CD4-positive, alpha-beta T cell treated with Interleukin-4 for 1 hour (primary cell): ENCODE measurements around the gene PLPPR1.
"Not testable (repeated sequence)": the region's sequence is repeated elsewhere in the genome, so short reads cannot be mapped to it uniquely, and the experiment has no call there.

Experiments used
- DNase-seq, 2 donors: peaks; one replicate each; pipeline ENCODE4 v3.0.0-alpha.2; 2020 to 2022

PLPPR1 gene

DNA sequence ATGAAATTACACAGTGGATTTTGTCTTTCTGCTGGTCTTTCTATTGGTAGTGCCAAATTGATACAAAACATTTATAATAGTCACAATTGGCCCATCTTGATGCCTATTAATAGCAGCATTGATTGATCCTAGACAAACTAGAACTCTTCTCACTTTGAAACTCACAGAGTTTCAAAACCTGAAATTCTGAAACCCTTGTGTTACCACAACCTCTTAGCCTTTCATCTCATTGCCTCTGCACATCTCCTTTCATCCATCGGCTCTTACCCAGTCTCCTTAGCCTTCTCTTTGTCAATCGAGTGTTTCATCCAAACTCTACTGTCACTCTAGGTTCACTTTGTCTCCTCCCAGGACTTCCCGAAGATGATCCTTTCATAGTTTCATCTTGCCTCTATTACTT is 22.1 kb downstream of the PLPPR1 start:
- no peak for DNase-seq

DNA sequence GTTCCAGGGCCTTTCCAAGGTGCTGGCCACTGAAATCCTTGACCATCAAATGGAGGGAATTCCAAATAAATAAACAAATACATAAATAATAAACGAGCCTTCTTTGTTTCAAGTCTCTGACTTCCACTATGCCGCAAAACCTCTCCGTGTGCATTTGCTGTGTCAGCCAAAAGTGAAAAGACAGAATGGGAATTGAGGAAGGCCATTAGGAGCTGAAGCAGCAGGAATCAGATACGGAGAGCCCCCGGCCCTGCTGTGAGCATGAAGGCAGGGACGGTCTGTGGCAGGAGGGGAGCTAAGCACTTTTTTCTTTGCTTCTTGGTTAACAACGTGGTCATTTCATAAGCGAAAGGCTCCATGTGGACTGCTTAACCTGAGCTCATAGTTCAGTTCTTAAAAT is 26.1 kb downstream of the PLPPR1 start:
- DNase-seq: no peak

DNA sequence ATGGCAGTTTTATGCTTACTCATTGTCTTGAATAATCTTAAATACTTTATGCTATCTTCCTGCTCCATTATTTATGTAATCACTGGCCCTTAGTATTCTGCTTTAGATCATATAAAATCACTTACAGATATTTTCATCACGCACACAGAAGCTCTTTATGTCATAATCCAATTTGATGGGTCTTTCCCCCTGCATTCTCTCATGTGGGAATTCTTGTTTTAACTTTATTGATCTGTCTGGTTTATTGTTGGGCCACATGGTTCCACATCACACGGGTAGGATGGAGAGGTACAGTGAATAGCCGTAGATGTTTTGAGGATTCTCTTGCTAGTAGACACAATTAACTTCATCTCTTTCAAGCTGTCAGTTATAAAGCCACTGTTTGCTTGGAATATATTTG is 27.0 kb downstream of the PLPPR1 start:
- DNase-seq: no peak

DNA sequence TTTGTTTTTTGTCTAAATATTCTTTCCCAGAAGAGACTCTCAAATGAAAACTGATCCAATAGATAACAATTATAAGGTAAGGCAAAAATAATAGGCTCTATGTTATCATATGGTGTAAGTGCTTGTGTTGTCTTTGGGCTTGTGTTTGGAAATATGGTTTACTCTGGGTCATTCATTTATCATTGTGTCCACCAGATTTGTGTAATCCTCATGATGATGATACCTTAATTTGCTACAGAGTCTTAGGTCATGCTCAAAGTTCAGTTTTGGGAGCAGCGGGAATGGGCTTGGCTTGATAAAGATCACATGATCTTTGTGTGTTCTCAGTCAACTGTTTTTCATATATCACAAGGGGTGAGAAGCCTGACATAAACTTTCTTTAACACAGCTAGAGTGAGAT is 34.2 kb downstream of the PLPPR1 start:
- no peak for DNase-seq

DNA sequence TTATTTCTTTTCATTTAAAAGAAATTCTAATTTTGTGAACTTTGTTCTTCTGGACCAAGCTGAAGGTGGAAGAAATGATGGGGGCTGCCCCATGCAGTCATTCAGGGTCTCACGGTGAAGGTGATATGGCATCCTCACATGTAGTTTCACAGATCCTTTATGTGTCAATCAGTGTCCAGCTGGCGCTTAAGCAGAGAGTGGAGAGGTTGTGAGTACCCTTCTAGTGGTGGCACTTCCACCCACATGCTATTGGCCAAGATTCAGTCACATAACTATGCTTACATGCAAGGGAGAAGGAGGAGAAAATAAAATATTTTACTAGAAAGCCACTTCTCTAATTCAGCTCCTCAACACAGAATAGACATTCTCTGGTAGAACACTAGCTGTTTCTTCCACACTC is 34.7 kb downstream of the PLPPR1 start:
- no peak for DNase-seq

DNA sequence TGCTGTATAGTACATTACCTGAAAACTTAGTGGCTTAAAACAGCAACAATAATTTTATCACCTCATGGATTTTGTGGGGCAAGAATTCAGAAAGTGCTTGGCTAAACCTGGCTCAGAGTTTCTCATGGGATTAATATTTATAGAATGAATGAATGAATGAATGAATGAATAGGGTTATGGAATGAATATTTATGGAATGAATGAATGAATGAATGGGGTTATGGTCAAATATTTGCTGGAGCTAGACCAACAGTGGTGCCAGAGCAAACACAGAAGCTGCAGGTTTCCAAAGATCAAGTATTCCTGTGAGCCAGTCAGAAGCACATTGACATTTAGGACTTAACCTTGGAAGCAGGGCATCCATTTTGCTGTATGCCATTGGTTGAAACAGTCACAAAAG is 35.7 kb downstream of the PLPPR1 start:
- DNase-seq: no peak

DNA sequence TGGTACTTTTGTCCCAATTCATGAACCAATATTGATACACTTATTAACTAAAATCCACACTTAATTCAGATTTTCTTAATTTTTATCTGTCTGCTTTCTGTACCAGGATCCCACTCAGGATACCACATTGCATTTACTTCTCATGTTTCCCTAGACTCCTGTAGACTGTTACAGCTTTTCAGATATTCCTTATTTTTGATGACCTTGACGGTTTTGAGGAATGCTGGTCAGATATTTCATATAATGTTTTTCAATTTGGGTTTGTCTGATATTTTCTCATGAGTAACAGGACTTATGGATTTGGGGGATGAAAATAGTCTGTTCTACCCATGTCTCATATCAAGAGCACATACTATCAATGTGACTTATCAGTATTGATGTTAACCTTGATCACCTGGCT is 37.4 kb downstream of the PLPPR1 start:
- DNase-seq: no peak

DNA sequence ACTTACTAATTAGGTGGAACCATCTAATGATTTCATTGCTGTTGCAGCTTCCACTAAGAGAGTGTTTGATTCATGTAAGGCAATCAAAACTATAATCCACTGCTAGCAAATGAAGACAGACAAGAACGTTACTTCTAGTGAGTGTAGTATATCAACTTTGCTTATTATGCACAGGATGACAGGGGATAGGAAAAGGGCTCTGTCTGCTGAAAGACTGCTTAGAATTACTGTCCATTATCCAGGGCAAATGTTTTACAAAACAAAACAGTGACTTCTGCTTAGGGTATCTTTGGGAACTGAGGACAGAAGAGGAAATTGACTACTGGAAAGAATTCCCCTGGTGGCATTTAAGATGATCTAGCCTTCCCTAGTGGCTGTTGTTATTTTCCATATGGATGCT is 40.2 kb downstream of the PLPPR1 start:
- no peak for DNase-seq

DNA sequence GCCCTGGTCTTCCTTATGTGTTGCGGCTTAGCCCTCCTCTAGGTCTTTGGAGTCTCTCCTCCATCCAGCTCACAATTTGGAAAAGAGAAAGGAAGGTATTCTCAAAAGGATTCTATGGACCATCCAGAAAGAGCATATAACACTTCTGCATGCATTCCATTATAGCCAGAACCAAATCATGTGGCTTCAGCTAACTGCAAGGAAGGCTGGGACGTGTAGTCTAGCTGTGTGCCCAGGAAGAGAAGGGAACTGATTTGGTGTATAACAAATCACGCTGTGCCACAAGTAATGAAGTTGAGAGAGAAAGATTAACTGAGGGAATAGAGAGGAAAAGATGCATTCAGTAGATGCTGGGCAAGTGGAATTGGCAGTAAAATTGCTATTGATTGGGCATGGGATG is 43.7 kb downstream of the PLPPR1 start:
- DNase-seq: no peak

DNA sequence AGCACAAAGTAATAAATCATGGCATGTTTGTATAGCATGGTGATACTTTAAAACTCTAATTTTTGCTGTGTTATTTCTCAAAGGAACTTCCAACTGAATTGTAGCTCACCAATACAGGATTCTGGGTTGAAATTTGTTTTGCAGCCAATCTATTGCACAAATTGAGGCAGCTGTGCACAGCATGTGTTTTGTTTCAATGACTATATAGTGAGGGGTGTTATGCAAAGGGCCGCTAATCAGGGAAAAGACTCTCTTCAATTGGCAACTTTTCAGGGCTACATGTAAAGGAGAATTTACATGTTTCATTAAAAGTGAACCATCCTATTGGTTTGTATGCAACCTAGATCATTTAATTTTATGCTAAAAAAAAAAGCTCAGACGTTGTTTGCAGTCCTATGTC is 44.6 kb downstream of the PLPPR1 start:
- DNase-seq: no peak

DNA sequence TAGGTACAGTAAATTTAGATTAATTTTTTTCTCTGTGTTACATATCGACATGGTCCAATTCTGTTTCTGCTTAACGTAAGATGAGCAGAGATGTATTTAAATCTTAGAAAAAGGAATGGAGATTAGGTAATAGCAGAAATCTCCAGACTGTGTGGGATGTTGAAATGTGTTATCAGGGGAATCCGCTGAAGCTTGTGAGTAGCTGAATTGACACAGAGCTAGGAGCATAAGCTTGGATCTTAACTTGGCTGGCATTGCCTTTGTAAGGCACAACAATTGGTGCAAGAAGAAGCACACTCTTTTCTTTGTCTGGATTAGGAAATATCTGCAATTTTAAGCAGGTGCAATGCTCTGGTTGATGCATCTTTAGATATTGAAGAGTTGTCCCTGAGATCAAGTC is 53.1 kb downstream of the PLPPR1 start:
- no peak for DNase-seq

DNA sequence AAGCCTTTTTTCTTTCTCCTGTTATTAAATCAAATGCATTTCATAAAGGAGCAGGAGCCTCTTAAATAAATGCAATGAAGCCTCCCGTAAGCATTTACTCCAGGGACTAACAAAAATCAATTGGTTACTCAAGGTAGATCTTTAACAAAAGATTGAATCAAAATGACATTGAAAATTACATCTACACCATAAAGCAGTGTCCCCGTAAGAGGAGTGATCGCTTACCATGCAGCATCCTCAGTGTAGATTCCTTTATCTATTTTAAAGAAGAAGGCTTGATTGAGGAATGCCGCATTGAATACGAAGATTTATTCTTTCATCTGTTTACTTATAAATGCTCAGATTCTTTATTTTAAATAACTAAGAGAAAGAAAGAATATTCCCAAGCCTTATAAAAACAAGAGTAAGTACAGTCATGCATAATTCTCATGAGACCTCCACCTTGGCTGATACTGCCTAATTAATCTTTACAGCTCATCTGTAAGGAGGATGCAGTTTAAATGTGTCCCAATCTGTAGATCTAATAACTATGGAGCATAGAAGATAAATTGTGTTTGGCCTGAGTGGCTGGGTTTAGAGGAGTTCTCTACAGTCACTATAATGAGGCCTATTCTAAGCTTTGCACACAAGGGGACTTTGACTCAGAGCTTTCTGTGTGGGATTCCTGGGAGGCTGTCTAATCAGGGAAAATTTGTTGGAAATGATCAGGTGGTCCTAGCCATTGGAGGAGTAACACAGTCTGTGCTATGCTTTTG is 55.1 kb downstream of the PLPPR1 start:
- DNase-seq: no peak

DNA sequence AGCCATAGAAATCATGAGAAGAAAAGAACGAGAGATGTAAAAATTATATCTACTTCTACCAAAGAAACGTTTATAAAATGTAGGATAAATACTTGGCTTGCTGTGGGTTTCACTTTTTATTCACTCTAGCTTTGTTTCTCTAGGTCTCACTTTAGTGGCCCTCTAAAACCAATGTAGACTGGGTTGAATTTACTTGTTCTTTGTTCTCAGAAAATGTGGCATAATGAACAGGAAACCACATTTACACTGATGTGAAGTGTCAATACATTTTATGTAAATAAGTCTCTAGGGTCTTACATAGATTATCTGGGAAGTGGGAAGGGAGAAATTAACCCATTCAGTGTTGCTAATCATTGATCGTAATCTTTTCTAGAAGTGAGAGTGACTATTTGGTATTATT is 58.9 kb downstream of the PLPPR1 start:
- no peak for DNase-seq

DNA sequence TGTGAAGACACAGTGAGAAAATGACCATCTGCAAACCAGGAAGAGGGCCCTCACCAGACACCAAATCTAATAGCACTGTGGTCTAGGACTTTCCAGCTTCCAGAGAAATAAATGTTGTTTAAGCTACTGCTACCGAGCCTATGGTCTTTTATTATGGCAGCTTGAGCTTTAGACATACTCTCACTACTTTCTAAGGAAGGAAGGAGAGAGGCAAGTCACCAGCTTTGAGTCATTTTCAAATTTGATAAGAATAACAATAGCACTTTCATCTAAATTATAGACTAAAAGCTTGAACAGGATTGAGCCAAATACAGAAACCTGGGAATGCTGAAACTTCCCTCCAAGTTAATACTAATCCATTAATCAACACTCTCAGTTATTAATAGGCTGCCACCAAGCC is 64.4 kb downstream of the PLPPR1 start:
- DNase-seq: no peak

DNA sequence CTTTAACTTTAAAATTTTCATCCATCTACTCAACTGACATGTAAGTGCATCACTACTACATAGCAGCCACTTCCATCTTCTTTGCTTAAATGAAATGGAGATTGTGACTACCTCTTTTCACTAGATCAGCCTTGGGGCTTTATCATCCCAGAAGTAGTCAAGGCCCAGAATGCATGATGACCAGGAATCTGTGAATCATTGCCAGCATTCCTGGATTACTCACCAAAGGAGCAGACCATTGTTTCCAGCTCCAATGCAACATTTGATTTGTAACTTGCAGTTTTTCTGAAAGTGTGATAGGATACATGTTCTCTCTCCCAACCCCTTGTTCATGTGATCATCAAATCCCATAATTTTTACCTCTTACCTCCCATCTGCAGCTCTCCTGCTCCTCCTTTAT is 65.1 kb downstream of the PLPPR1 start:
- no peak for DNase-seq

DNA sequence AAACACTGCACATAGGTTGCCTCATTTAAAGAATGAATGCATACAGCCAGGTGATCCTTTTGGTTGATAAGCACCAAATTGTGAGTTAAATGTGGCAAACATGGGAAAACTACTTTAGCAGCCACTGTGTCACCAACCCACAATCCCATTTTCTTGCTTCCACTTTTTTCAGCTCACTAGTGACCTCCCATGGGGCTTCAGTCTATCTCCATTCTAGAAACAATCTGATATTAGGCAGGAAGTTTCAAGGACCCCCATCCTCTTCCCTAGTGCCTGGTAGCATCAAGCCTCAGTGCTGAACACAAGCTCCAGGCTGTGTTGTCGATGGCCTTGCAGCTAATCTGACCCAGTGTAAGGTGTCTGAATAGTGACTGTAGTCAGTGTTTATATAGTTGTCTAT is 66.2 kb downstream of the PLPPR1 start:
- DNase-seq: no peak

DNA sequence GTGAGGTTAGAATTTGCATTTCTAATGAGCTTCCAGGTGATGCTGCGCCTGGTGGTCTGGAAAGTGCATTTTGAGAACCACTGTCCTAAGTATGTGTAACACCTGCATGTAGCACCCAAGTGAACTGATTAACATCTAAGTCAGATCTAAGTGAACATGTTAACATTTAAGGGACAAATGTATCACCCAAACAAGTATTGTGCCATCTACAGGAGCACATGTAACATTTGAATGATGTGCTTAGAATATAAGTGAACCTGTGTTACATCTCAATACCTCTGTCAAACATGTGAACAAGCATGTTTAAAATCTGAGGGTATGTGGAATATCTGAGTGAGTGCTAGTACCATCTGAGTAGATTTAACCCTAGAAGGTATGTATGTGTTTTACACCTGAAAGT is 68.7 kb downstream of the PLPPR1 start:
- DNase-seq: no peak

DNA sequence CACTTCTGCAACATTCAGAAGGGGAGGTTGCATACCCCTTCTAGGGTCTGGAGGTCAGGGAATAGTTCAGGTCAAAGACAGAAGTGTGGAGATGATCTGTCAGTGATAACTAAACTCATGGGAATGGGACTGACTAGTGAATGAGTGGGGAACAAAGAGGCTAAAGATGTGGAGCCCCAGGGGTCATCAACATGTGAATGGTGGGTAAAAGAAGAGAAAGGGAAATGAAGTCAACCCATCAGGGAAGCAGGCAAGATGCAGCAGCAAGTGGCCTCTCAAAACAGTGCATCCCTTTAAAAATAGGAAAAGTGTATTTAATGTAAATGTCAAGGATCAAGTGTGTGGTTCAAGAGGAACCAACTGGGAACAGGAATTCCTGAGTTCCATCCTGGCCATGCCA is 69.9 kb downstream of the PLPPR1 start:
- DNase-seq: no peak

DNA sequence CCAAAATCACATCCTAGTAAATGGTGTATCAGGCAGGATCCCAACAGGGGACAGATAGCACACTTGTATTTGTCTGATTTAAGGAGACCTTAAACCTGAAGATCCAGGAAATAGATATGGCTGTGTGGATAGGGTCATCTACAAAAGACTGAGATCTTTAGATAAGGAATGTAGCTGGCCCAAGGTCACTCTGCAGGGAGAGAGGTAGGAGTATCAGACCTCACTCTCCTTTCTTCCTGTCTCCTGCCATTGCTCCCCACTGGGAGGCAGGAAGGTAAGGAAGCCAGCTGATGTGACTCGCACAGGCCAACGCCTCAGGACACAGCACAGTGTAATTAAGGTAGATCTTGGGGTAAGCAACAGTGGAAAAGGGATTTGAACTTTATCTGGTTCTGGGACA is 85.8 kb downstream of the PLPPR1 start:
- no peak for DNase-seq

DNA sequence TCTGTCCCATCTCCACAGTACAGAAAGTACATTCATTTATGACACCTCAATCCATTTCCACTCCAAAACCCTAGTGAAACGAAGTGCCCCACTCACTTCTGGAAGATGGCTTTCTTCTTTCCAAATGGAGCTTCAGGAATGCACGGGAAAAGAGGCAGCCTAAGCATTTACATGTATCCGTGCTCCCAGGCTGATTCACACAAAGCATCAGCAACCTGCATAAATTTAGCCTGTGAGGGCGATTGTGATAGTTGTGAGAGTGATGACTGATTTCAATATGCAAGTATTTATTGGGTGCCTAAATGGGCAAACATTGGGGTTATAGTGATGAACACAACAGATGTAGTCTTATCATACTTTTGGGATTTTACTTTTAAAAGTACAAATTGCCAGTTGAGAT is 86.6 kb downstream of the PLPPR1 start:
- no peak for DNase-seq

DNA sequence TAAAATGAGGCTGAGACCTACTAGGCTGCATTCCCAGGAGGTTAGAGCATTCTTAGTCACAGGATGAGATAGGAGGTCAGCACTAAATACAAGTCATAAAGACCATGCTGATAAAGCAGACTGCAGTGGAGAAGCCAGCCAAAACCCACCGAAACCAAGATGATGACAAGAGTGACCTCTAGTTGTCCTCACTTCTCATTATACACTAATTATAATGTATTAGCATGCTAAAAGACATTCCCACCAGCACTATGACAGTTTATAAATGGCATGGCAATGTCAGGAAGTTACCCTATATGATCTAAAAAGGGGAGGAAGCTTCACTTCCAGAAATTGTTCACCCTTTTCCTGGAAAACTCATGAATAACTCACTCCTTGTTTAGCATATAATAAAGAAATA is 88.6 kb downstream of the PLPPR1 start:
- no peak for DNase-seq

DNA sequence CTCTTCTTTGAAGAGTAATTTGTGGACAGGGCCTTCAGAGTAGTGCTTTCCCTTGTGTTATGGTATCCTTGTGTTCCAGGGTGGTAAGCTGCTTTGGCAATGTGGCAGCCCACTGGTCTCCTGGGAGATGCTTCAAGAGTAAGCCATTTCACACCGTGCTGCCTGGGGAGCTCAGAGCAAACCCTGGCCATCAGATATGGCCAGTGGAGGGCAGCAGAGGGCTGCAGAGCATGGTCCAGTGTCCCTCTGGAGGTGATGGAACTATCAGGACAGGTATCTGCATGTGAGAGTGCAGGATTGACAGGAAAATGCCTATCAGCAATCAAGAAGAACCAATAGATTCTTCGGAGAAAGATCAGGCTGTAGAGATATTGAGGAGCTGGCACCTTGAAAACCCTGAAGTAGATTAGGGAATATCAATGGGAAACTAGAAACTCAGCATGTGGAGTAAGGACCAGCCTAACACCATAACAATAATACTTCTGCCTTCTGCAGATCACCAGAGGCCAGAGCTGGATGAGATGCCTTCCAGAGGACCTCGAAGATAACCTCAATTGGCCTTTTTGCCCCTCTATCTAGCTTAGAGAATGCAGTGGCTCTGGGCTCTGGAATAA is 90.8 kb downstream of the PLPPR1 start:
- DNase-seq: no peak

DNA sequence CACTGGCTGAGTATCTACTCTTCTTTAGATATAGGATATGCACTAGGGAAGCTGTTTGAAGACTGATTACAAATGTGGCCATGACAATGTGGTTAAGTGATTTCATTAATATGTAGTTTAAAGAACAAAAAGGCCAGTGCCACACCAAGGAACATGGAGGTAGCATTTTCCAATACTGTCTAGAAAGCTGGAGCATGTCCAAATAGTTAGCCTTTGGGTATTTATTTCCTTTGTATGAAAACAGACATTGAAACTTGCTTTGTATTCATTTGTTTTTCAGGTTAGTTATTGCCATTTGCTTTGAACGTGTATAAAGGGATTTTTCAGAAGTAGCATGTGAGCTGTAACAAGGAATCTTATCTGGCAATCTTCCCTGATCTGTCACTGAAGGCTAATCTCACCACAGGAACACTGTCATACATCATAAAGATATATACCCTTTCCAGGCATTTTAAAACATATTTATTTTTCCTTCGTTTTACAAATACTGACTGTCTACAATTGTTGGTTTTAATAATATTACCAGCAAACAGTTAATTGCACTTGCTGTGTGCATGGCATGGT is 93.4 kb downstream of the PLPPR1 start:
- DNase-seq: no peak

DNA sequence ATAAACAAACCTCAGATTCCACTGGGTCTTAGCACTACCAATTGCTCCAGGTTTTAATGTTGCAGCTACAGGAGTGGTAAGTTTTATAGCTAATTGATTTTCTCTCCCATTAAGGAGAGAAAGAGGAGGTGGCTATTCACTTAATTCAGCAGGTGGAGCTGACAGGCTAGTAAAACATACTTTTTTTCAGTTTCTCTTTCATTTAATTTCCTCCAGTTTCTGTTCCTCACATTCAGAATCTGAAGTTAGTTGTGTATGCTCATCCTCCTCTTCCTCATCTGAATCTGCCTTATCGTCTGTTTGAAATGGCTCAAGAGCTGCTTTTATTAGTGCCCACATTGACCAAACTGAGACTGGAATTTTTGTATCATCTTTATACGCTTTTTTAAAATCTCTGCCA is 98.0 kb downstream of the PLPPR1 start:
- no peak for DNase-seq

DNA sequence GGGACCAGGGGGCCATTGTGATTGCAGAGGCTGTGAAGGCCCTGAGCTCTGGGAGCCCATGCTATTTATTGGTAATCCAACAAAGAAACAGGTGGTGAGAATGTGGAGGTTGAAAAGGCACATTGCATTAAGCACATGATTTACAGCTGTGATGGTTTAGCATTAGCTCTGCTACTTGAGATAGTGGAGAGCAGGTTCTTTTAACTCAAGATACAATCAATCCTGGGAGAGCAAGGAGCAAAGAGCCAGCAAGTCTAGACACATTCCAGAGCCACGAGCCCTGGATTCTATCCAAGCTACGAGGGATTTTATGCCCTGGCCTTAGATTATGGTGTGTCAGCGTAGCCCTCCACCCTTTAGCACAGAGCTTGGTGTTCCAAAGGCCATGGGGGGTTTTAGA is 98.8 kb downstream of the PLPPR1 start:
- not testable (repeated sequence) for DNase-seq
